ENCODE results near the gene ANKFY1.

Gene ANKFY1

DNA sequence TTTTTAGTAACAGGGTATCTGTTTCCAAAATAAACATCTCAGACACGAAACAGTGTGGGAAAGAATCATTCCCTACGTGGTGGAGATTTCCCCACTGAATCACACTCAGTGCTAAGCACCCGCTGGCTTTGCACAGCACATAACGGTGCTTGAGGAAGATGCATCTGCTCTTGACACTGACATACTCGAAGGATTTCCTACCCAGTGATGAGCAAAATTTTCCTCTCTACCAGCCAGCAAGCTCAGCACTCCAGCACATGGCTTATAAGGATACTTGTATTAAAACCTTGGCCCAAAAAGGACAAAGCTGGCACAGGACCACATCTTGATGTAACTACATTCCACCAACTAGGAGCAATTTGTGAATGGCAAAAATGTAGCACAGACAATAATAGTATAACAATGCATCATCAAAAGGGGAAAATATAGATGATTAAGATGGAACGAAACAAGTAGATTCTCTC, 59.0 kb downstream of the ANKFY1 start:
- TF ChIP-seq ISL1 (CRISPR knock-in tag; IDR thresholded peaks at IDR 0.05) (peak; percentile 27), CREB5 (CRISPR knock-in tag; IDR thresholded peaks at IDR 0.05; ENCODE audit: low read depth) (no peak), GLIS3 (CRISPR knock-in tag; IDR thresholded peaks at IDR 0.05) (no peak), CSDC2 (CRISPR knock-in tag; IDR thresholded peaks at IDR 0.05) (no peak), RARB (CRISPR knock-in tag; IDR thresholded peaks at IDR 0.05) (no peak)
- TF ChIP-seq, protein P1, sequence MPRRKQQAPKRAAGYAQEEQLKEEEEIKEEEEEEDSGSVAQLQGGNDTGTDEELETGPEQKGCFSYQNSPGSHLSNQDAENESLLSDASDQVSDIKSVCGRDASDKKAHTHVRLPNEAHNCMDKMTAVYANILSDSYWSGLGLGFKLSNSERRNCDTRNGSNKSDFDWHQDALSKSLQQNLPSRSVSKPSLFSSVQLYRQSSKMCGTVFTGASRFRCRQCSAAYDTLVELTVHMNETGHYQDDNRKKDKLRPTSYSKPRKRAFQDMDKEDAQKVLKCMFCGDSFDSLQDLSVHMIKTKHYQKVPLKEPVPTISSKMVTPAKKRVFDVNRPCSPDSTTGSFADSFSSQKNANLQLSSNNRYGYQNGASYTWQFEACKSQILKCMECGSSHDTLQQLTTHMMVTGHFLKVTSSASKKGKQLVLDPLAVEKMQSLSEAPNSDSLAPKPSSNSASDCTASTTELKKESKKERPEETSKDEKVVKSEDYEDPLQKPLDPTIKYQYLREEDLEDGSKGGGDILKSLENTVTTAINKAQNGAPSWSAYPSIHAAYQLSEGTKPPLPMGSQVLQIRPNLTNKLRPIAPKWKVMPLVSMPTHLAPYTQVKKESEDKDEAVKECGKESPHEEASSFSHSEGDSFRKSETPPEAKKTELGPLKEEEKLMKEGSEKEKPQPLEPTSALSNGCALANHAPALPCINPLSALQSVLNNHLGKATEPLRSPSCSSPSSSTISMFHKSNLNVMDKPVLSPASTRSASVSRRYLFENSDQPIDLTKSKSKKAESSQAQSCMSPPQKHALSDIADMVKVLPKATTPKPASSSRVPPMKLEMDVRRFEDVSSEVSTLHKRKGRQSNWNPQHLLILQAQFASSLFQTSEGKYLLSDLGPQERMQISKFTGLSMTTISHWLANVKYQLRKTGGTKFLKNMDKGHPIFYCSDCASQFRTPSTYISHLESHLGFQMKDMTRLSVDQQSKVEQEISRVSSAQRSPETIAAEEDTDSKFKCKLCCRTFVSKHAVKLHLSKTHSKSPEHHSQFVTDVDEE (CRISPR knock-in tag; IDR thresholded peaks at IDR 0.05): no peak
- ATAC-seq: peak; percentile 92

GRCh38 chr17:4204190-4204589, 59.6 kb downstream of the ANKFY1 start:
- no peak for TF ChIP-seq TCF4 (CRISPR knock-in tag; IDR thresholded peaks at IDR 0.05; ENCODE audit: borderline replicate concordance)
- no peak for TF ChIP-seq PATZ1 (CRISPR knock-in tag; IDR thresholded peaks at IDR 0.05; ENCODE audit: borderline replicate concordance)
- no peak for TF ChIP-seq ZFP3 (CRISPR knock-in tag; IDR thresholded peaks at IDR 0.05)
- no peak for TF ChIP-seq ESRRG (CRISPR knock-in tag; IDR thresholded peaks at IDR 0.05)
- TF ChIP-seq, protein P1 (CRISPR knock-in tag; IDR thresholded peaks at IDR 0.05): no peak
- no peak for TF ChIP-seq CREB5 (CRISPR knock-in tag; IDR thresholded peaks at IDR 0.05; ENCODE audit: low read depth)
- ATAC-seq: peak; percentile 46

- peak; percentile 17; the same call in 1 of the 3 replicates for ATAC-seq
- TF ChIP-seq ESRRG (CRISPR knock-in tag; IDR thresholded peaks at IDR 0.05) (no peak), ZNF565 (CRISPR knock-in tag; conservative IDR thresholded peaks at IDR 0.05; ENCODE audit: low read depth) (no peak), CREB5 (CRISPR knock-in tag; IDR thresholded peaks at IDR 0.05; ENCODE audit: low read depth) (no peak), ZNF70 (CRISPR knock-in tag; IDR thresholded peaks at IDR 0.05) (no peak), ISL1 (CRISPR knock-in tag; IDR thresholded peaks at IDR 0.05) (no peak), RARB (CRISPR knock-in tag; IDR thresholded peaks at IDR 0.05) (no peak), GLIS3 (CRISPR knock-in tag; IDR thresholded peaks at IDR 0.05) (no peak), BACH2 (CRISPR knock-in tag; IDR thresholded peaks at IDR 0.05; ENCODE audit: borderline replicate concordance) (no peak), POU6F1 (CRISPR knock-in tag; IDR thresholded peaks at IDR 0.05; ENCODE audit: borderline replicate concordance, low read depth) (no peak)
- TF ChIP-seq, protein P1 (CRISPR knock-in tag; IDR thresholded peaks at IDR 0.05): no peak
Observed at GRCh38 chr17:4201226-4201625, 62.6 kb downstream of the ANKFY1 start.

Measured in SK-N-SH treated with all-trans-retinoic acid at 6 μM for 48 hours (cell line).